Measurements from ENCODE around the gene NTM.
A peak's percentile ranks its signal among the peaks of the same experiment; 100 is the strongest.

The NTM gene

DNA sequence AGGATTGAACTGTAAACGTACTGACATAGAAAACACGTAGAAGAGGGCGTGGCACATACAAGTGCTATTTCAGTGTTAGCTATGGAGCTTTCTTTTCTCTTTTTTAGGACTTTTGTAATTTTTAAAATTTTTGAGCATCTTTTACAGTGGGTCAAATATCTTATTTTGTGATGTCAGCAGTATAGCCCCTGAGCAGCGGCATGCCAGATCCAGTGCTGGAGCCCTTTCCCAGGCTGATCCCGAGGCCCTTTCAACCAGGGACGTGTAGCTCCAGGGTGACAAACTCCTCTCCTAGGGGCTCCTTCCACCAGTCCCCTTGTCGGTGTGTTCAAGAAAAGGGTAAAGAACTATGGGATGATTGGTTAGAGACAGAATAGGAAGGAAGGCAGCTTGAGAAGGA lies 777.0 kb downstream of the NTM start:
- no peaks in the 10 kb centered on the region for H3F3A ChIP-seq (ENCODE audit: low read depth)
- no peaks in the 10 kb centered on the region for H4K20me1 ChIP-seq (ENCODE audit: insufficient read depth, low read length, poor library complexity, severe bottlenecking)
- H3K27me3 ChIP-seq (ENCODE audit: insufficient read depth, low read length, poor library complexity, severe bottlenecking): no peaks in the 10 kb centered on the region
- no peak overlapping the region for H2AFZ ChIP-seq (ENCODE audit: low read length)
- H3K4me1 ChIP-seq (ENCODE audit: insufficient read depth, low read length, poor library complexity, severe bottlenecking): no peaks in the 10 kb centered on the region
- no peak overlapping the region for H3K4me3 ChIP-seq (ENCODE audit: low read length, poor library complexity, severe bottlenecking)
- no peaks in the 10 kb centered on the region for H3K79me2 ChIP-seq (ENCODE audit: insufficient read depth, low read length)
- TF ChIP-seq EZH2phosphoT487 (IDR thresholded peaks at IDR 0.05; ENCODE audit: borderline replicate concordance): no peak
- TF ChIP-seq, protein P1, sequence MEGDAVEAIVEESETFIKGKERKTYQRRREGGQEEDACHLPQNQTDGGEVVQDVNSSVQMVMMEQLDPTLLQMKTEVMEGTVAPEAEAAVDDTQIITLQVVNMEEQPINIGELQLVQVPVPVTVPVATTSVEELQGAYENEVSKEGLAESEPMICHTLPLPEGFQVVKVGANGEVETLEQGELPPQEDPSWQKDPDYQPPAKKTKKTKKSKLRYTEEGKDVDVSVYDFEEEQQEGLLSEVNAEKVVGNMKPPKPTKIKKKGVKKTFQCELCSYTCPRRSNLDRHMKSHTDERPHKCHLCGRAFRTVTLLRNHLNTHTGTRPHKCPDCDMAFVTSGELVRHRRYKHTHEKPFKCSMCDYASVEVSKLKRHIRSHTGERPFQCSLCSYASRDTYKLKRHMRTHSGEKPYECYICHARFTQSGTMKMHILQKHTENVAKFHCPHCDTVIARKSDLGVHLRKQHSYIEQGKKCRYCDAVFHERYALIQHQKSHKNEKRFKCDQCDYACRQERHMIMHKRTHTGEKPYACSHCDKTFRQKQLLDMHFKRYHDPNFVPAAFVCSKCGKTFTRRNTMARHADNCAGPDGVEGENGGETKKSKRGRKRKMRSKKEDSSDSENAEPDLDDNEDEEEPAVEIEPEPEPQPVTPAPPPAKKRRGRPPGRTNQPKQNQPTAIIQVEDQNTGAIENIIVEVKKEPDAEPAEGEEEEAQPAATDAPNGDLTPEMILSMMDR (conservative IDR thresholded peaks at IDR 0.05; ENCODE audit: low read length): no peak
- H3K4me2 ChIP-seq (ENCODE audit: low read depth, low read length, poor library complexity, severe bottlenecking): no peak overlapping the region
- H3K9ac ChIP-seq (ENCODE audit: low read depth, low read length, poor library complexity, severe bottlenecking): no peak overlapping the region
- H3K36me3 ChIP-seq (ENCODE audit: insufficient read depth, low read length): no peaks in the 10 kb centered on the region
- no peaks in the 10 kb centered on the region for H3K9me3 ChIP-seq (ENCODE audit: insufficient read depth, low read depth, low read length)
- no peaks in the 10 kb centered on the region for H3K9me2 ChIP-seq (replicated peaks; ENCODE audit: low read depth, low read length)

DNA sequence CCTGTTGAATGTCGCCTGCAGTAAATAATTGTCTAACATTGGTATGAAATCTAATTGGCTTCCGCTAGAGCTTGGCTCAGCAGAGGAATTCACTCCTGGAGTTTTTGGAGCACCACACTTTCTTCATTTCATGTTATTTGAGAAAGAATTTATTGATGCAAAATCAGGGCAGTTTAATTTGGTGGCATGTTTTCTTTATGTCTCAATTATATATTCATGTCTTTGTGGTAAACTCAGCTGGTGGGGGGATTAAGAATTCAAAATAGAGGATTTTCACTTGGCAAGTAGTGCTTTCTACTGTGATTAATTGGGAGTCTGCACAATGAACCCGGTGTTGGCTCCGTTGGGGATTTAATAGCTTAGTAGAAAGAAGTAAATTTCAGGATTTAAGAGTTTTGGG lies 784.4 kb downstream of the NTM start:
- Histone ChIP-seq H3K4me1 (ENCODE audit: insufficient read depth, low read length, poor library complexity, severe bottlenecking) (no peaks in the 10 kb centered on the region), H3K27me3 (ENCODE audit: insufficient read depth, low read length, poor library complexity, severe bottlenecking) (no peaks in the 10 kb centered on the region), H3K9me3 (ENCODE audit: insufficient read depth, low read depth, low read length) (no peaks in the 10 kb centered on the region), H3K9me2 (replicated peaks; ENCODE audit: low read depth, low read length) (no peaks in the 10 kb centered on the region), H3K79me2 (ENCODE audit: insufficient read depth, low read length) (no peaks in the 10 kb centered on the region), H3K9ac (ENCODE audit: low read depth, low read length, poor library complexity, severe bottlenecking) (no peak overlapping the region), H3F3A (ENCODE audit: low read depth) (no peaks in the 10 kb centered on the region), H4K20me1 (ENCODE audit: insufficient read depth, low read length, poor library complexity, severe bottlenecking) (no peaks in the 10 kb centered on the region), H2AFZ (ENCODE audit: low read length) (no peak overlapping the region), H3K4me2 (ENCODE audit: low read depth, low read length, poor library complexity, severe bottlenecking) (no peak overlapping the region), H3K4me3 (ENCODE audit: low read length, poor library complexity, severe bottlenecking) (no peak overlapping the region), H3K36me3 (ENCODE audit: insufficient read depth, low read length) (no peaks in the 10 kb centered on the region)
- no peak for TF ChIP-seq EZH2phosphoT487 (IDR thresholded peaks at IDR 0.05; ENCODE audit: borderline replicate concordance)
- TF ChIP-seq, protein P1 (conservative IDR thresholded peaks at IDR 0.05; ENCODE audit: low read length): no peak

DNA sequence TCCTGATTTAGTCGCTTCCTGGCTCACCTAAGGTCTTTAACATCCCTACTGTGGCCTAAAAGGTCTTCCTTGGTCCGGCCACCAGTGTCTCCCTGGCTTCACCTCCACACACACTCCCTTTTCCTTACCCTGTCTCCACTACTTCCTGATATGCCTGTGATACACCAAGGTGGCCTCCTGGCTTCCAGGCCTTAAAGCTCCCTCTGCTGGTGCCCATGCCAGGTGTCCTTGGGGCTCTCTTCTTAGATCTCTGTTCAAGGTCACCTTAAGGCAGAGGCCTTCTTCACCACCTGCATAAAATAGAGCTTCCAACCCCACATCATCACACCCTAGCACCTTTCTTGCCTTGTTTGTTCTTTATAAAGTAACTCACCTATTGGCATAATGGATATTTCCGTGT lies 787.7 kb downstream of the NTM start:
- Histone ChIP-seq H3K27me3 (ENCODE audit: insufficient read depth, low read length, poor library complexity, severe bottlenecking) (no peaks in the 10 kb centered on the region), H3K79me2 (ENCODE audit: insufficient read depth, low read length) (no peaks in the 10 kb centered on the region), H3K4me2 (ENCODE audit: low read depth, low read length, poor library complexity, severe bottlenecking) (no peak overlapping the region), H4K20me1 (ENCODE audit: insufficient read depth, low read length, poor library complexity, severe bottlenecking) (no peaks in the 10 kb centered on the region), H3F3A (ENCODE audit: low read depth) (no peaks in the 10 kb centered on the region), H3K9me2 (replicated peaks; ENCODE audit: low read depth, low read length) (no peaks in the 10 kb centered on the region), H3K4me1 (ENCODE audit: insufficient read depth, low read length, poor library complexity, severe bottlenecking) (no peaks in the 10 kb centered on the region), H3K4me3 (ENCODE audit: low read length, poor library complexity, severe bottlenecking) (no peak overlapping the region), H2AFZ (ENCODE audit: low read length) (no peak overlapping the region), H3K9me3 (ENCODE audit: insufficient read depth, low read depth, low read length) (no peaks in the 10 kb centered on the region), H3K9ac (ENCODE audit: low read depth, low read length, poor library complexity, severe bottlenecking) (no peak overlapping the region), H3K36me3 (ENCODE audit: insufficient read depth, low read length) (no peaks in the 10 kb centered on the region)
- TF ChIP-seq, protein P1 (conservative IDR thresholded peaks at IDR 0.05; ENCODE audit: low read length): peak; percentile 54
- TF ChIP-seq EZH2phosphoT487 (IDR thresholded peaks at IDR 0.05; ENCODE audit: borderline replicate concordance): no peak

Data from Loucy (cell line).